GM12872 (cell line): ENCODE measurements around the gene RANBP17.

Source experiments
- CTCF ChIP-seq: IDR thresholded peaks from 3 replicates; pipeline ENCODE4 v1.5.1; 2011; ENCODE audit warnings: low read depth, mild to moderate bottlenecking, low read length, moderate library complexity; ENCODE audit not compliant: insufficient read depth

RANBP17 gene

GRCh38 chr5:170832241-170832640, 29.6 kb upstream of the RANBP17 start:
- no peak for TF ChIP-seq CTCF

- TF ChIP-seq CTCF: no peak
Measured at GRCh38 chr5:170836226-170836625, 25.6 kb upstream of the RANBP17 start.

- no peak for TF ChIP-seq CTCF
Measured at GRCh38 chr5:170843870-170844269, 17.9 kb upstream of the RANBP17 start.

GRCh38 chr5:170844651-170845050, 17.2 kb upstream of the RANBP17 start:
- TF ChIP-seq CTCF: no peak

- TF ChIP-seq CTCF: no peak
Measured at GRCh38 chr5:170846416-170846815, 15.4 kb upstream of the RANBP17 start.

GRCh38 chr5:170846846-170847245, 15.0 kb upstream of the RANBP17 start:
- no peak for TF ChIP-seq CTCF

- TF ChIP-seq CTCF: no peak
Measured at GRCh38 chr5:170848033-170848432, 13.8 kb upstream of the RANBP17 start.

- no peak for TF ChIP-seq CTCF
Measured at GRCh38 chr5:170849374-170849773, 12.4 kb upstream of the RANBP17 start.
